Pancreas (tissue), 10 donors: Measurements from ENCODE around the gene THAP6. TPM values are rescaled to one million over a fixed set of nuclear protein-coding genes. Genes with fewer than 3 reads are reported as not detected.
"Not testable (repeated sequence)": the region's sequence is repeated elsewhere in the genome, so short reads cannot be mapped to it uniquely, and the experiment has no call there.

Experiments used
- ATAC-seq, 4 donors: fragments of 200-7000 bp; cut with Tn5 transposase; one replicate each; pipeline versions ENCODE4 v1.8.0 to v1.9.1; 2020; ENCODE audit warnings: mild to moderate bottlenecking in 4 of 4, moderate library complexity in 4 of 4
- DNase-seq, 6 donors: peaks; one replicate each; pipeline ENCODE4 v3.0.0-alpha.2; 2020
- FAIRE-seq: peaks from 2 replicates; lab custom pipeline; 2012; peaks lifted over from hg19 to GRCh38; lab: Jason Lieb, UNC
- H3K27ac ChIP-seq, 4 donors: fragments of 200-600 bp; sonication (generic); 1 replicate in 3 of 4; 2 replicates in 1 of 4; pipeline versions ENCODE4 v1.5.0 to v1.8.0; 2020
- H3K27me3 ChIP-seq, 4 donors: fragments of 200-600 bp; one replicate each; pipeline ENCODE4 v1.8.0; 2021
- H3K36me3 ChIP-seq, 3 donors: fragments of 200-600 bp; sonication (generic) in 1 of 3; one replicate each; pipeline versions ENCODE4 v1.5.0 to v1.8.0; 2020 to 2021
- H3K4me1 ChIP-seq, 3 donors: fragments of 200-600 bp; one replicate each; pipeline ENCODE4 v1.8.0; 2021
- H3K4me3 ChIP-seq, 4 donors: fragments of 200-600 bp; sonication (generic) in 2 of 4; one replicate each; pipeline versions ENCODE4 v1.5.0 to v1.8.0; 2020 to 2021
- H3K9me3 ChIP-seq, 4 donors: fragments of 200-600 bp; one replicate each; pipeline ENCODE4 v1.8.0; 2021
- CTCF ChIP-seq, 4 donors: fragments of 200-600 bp; sonication (generic) in 3 of 4; IDR thresholded peaks; one replicate each; pipeline versions ENCODE4 v1.5.0 to v1.8.0; 2021; ENCODE audit warnings: antibody characterized with exemption in 4 of 4
- WGBS, 2 donors: extraction: QIAGEN DNeasy Blood & Tissue Kit; methylation state at CpG; one replicate each; pipeline ENCODE4 v1.1.7; 2013; 5-methylcytosine and 5-hydroxymethylcytosine counted together
- intact Hi-C, 3 donors: fragments of 100-400 bp; cut with DNase I; formaldehyde crosslinking; loops; one replicate each; pipeline versions ENCODE4 v1.11.1 to v1.14.2; 2022
- polyA plus RNA-seq, 2 donors: library from polyadenylated mRNA; stranded (reverse); fragments of 200-250 nt; gene quantifications; one replicate each; pipeline ENCODE4 v1.2.3, GENCODE V29; 2013
- total RNA-seq, 6 donors: library from RNA; stranded (reverse); fragmentation: NEBNext Ultra II Directional in 4 of 6; extraction: Animal tissue kit (Norgen Biotek cat#: 25700) in 4 of 6; gene quantifications; one replicate each; pipeline versions ENCODE4 v1.2.1 to v1.2.4, GENCODE V29; 2021 to 2023
- donor health status: healthy with polysubstance abuse.
- donor health status: DM: no; HTN: no; CAD: no; lungs with moderate emphysema.
- donor health status: DM: no; HTN: no; CAD: no.
- donor health status: control.
- donor health status: control.
- donor health status: Bipolar disorder and iron deficiency.
- donor health status: DM: yes; HTN: yes; CAD: no.
- donor health status: DM: no; HTN: no; CAD: no.
- donor health status: DM: no; HTN: no; CAD: no.
- donor health status: DM: yes; HTN: yes; CAD: no.

THAP6 gene
- total and polyA plus RNA-seq, 8 donors, result 3.6 to 11.5 (median 8.3) TPM

- WGBS, 2 donors, result 92% methylated on average over 2 of the region's 2 CpGs
- ATAC-seq, result no peak
- TF ChIP-seq CTCF (IDR thresholded peaks at IDR 0.05), result no peak
- no peaks in the 10 kb centered on the region for H3K9me3 ChIP-seq
- no peak for FAIRE-seq
- no peak for DNase-seq
- no peaks in the 10 kb centered on the region for H3K4me1 ChIP-seq
- peaks cover 0 to 29% (median 10%) of the 10 kb centered on the region in 3 donors for H3K36me3 ChIP-seq
- no peak overlapping the region for H3K27ac ChIP-seq
- intact Hi-C loops, result no loop called here
- no peaks in the 10 kb centered on the region for H3K27me3 ChIP-seq
- no peak overlapping the region for H3K4me3 ChIP-seq
These were observed 16.5 kb downstream of the THAP6 start for GRCh38 chr4:75530556-75531322.

- DNase-seq, FAIRE-seq: not testable (repeated sequence)
These were observed 17.4 kb downstream of the THAP6 start for GRCh38 chr4:75531536-75532143.

GRCh38 chr4:75533339-75533887 is 19.1 kb downstream of the THAP6 start:
- DNase-seq, H3K4me3 ChIP-seq, H3K27me3 ChIP-seq, H3K27ac ChIP-seq, H3K4me1 ChIP-seq, ATAC-seq, H3K9me3 ChIP-seq, FAIRE-seq, intact Hi-C loops: not testable (repeated sequence)
- 96 to 97% methylated on average over 4 of the region's 4 CpGs for WGBS, 2 donors
- H3K36me3 ChIP-seq, result peaks cover 0 to 18% (median 4%) of the 10 kb centered on the region in 3 donors

More at GRCh38 chr4:75531536-75532143, 17.4 kb downstream of the THAP6 start:
- WGBS, 2 donors, result 78 to 97% methylated on average over 7 of the region's 7 CpGs
- H3K36me3 ChIP-seq, result peaks cover 0 to 29% (median 10%) of the 10 kb centered on the region in 3 donors
- H3K27ac ChIP-seq, H3K27me3 ChIP-seq, H3K4me3 ChIP-seq, H3K4me1 ChIP-seq, intact Hi-C loops, H3K9me3 ChIP-seq, ATAC-seq: not testable (repeated sequence)

- H3K4me3 ChIP-seq, FAIRE-seq, intact Hi-C loops, H3K4me1 ChIP-seq, H3K27me3 ChIP-seq, ATAC-seq, DNase-seq, H3K9me3 ChIP-seq, H3K27ac ChIP-seq: not testable (repeated sequence)
- H3K36me3 ChIP-seq, result peaks cover 0 to 15% (median 4%) of the 10 kb centered on the region in 3 donors
These were observed 19.7 kb downstream of the THAP6 start for GRCh38 chr4:75533926-75534325.

- H3K4me3 ChIP-seq, FAIRE-seq: not testable (repeated sequence)
- WGBS, 2 donors, result 85 to 91% methylated on average over 6 of the region's 6 CpGs
These were observed 23.0 kb downstream of the THAP6 start for GRCh38 chr4:75537308-75537707.

GRCh38 chr4:75542824-75543223 is 28.6 kb downstream of the THAP6 start:
- no peak for FAIRE-seq

More at GRCh38 chr4:75537308-75537707, 23.0 kb downstream of the THAP6 start:
- ATAC-seq, H3K9me3 ChIP-seq, intact Hi-C loops, H3K36me3 ChIP-seq, H3K27ac ChIP-seq, DNase-seq, H3K4me1 ChIP-seq, H3K27me3 ChIP-seq: not testable (repeated sequence)

GRCh38 chr4:75544220-75544619 is 29.9 kb downstream of the THAP6 start:
- H3K4me3 ChIP-seq, ATAC-seq, H3K9me3 ChIP-seq, H3K27me3 ChIP-seq, H3K36me3 ChIP-seq, H3K4me1 ChIP-seq, H3K27ac ChIP-seq, intact Hi-C loops, DNase-seq, FAIRE-seq: not testable (repeated sequence)
- 89 to 95% methylated on average over 8 of the region's 8 CpGs for whole genome bisulfite sequencing, 2 donors

More at GRCh38 chr4:75542824-75543223, 28.6 kb downstream of the THAP6 start:
- no peaks in the 10 kb centered on the region for H3K36me3 ChIP-seq
- no peaks in the 10 kb centered on the region for H3K9me3 ChIP-seq
- H3K27ac ChIP-seq, result no peak overlapping the region
- no peak overlapping the region for H3K4me3 ChIP-seq
- H3K4me1 ChIP-seq, result no peaks in the 10 kb centered on the region
- no peak for ATAC-seq
- no peak for DNase-seq
- no peaks in the 10 kb centered on the region for H3K27me3 ChIP-seq
- intact Hi-C loops, result no loop called here
- no peak for TF ChIP-seq CTCF (IDR thresholded peaks at IDR 0.05)
